Activated naive CD4-positive, alpha-beta T cell treated with anti-CD3 and anti-CD28 coated beads, Interleukin-2, amount 50 U/mL, for 16 hours (primary cell): Measurements from ENCODE around the gene MAPKAPK2.

Experiments
- DNase-seq: peaks from one replicate; pipeline ENCODE4 v3.0.0-alpha.2; 2020

Gene MAPKAPK2

DNA sequence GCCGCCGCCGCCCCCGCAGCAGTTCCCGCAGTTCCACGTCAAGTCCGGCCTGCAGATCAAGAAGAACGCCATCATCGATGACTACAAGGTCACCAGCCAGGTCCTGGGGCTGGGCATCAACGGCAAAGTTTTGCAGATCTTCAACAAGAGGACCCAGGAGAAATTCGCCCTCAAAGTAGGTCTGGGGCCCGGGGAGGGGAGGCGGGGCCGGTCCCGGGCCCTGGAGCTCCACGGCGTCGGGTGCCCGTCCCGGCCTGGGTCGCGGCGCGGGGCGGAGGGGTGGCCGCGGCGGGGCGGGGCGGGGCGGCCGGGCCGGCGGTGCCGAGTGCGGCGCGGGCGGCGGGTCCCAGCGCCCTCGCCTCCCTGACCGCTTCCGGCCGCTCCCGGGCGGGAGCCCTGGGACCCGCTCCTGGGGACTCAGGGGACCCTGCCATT is 646 bp downstream of the MAPKAPK2 start:
- DNase-seq: peak; percentile 49

DNA sequence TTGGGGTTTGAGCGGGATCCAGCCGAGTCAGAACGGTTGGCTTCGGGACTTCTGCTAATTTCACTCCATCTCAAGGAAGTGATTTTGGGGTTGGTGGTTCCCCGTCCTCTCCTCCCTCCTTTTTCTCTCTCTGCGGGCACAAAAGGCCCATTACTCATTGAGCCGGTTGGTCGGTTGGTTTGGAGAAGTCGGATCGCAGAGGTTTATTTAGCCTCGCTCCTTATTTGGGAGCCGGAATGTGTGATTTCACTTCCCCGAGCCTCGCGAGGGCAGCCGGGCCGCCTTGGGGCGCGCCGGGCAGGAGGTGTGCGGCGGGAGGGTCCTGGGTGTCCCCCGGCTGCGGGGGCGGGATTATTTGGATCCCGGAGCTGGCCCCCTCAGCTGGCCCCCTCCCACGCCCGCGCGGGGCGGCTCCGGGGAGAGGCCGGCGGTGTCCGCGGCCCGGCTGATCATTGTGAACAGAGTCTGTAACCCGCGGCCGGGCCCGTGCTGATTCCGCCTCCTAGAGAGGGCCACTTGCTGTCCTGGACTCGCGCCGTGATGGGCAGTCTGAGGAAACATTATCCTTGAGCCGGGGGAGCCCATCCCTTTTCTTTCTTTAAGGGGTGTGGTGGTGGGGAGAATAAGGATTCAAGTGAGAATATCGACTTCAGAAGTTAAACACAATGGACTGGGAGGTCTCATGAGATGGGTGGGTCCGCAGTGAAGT is 1.2 kb downstream of the MAPKAPK2 start:
- DNase-seq: peak; percentile 32

DNA sequence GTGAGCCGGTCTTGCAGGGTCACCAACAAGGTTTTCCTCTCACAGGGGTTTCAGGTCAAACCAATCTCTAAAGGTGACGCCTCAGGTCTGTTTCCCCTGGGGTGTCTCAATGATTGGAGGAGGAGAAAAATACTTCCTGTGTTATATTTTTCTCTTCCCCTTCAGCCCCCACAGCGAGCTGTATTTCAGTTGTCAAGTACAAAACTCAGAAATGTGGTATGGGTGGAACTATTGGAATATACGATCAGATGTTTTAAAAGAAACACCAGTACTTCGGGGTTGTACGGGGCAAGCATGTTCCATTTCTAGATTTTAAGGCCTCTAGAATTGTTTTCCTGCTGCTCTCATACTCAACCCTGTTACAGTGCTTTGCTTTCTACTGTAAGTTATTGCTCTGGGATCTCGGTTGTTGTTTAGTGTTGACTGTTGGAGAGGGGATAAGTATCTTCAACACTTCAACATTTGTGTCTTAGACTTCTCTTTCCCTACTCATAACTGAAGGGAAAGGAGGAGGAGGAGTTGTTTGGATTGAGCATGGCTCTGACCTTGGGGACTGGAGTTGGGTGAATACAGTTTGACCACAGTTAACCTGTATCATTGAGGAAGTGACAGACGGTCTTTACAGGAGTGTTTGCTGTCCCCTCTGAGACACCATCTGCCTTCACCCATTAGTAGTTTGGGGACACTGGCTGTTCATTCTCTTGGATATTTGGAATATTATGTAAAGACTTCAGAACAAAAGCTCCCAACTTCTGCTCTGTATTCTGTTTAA is 2.0 kb downstream of the MAPKAPK2 start:
- no peak for DNase-seq

DNA sequence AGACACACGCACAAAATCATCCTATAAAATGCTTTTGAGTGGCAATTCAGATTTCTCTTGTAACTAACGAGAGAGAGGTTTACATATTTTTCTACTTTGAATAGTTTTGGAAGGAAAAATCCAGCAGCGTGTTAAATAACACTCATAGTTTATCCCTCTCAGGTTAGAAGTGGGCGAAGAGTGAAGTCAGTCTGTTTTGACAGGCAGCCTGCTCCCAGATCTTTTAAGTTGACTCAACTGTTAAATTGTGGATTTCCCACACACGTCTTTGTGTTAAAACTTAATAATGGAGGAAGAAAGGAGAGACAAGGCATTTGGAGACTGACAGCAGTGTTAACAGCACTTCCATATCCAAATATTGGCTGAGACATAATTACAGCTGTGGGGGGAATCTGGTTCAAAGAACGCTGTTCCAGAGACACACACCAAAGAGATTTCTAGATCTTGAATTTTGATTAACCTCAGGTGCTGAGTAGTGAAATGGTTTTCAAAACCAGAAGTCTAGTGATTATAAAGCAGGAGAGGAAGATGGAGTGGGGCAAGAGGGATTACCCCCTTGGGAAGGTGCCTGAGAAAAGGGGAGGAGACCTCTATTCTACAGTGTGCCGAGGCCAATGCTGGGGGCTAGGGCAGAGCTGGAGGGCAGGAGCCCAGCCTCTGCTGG is 2.7 kb downstream of the MAPKAPK2 start:
- DNase-seq: no peak

DNA sequence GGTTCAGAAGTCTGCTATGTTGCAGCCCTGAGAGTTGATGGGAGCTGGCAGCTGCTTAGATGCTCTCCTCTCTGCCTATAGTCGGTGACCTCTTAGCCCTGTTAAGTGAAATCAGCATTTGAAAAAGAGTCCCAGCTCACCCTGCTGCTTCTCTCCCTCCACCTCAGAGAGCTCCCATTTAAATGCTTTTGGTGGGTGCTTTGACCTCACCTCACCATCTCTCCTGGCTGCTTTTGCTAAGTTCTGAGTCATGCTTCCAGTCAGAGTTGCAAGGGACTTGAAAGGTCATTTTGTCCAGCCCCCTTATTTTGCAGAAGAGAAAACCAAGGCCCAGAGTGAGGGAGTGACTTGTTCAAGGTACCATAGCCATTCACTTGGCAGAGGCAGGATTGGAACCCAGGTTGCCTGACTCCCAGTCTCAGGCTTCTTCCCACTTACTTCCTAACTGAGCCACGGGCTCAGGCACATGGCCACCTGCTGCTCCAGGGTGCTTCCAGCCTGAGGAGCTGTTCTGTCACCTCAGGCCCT is 3.3 kb downstream of the MAPKAPK2 start:
- DNase-seq: no peak

DNA sequence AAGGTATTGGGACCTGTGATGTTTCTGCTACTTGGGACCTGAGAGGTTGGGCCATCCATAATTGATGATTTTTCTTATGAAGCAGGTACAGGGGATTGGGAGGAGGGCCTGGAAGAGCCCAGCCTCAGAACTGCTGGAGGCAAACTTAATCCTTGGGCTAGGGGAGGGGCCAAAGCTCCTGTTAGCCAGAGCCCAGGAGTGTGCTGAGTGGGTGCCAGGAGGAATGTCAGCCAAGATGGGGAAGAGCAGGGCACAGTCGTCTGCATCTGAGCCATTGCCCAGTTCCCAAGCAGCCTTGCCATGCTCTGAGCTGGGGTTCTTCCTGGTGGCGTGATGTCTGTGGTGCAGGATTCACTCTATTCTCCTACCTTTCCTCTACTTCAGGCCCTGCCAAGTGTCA is 5.8 kb downstream of the MAPKAPK2 start:
- no peak for DNase-seq

DNA sequence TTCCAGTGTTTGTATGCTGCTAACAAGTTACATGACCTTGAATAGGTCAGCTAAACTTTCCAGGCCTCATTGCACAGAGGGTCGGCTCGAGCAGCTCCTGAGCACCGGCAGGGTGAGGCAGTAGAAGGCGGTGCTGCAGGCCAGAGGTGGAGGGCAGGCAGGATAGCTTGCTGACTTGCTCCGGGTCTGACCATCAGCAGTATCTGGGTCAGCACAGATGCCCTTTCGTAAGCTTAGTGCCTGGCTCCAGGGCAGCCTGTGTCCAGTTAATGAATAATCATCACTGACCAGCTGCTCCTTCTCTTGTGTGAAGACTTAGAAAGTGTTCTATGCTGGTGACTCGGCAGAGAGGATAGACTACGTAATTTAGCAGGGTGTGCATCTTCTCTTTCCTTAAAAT is 6.9 kb downstream of the MAPKAPK2 start:
- DNase-seq: no peak

DNA sequence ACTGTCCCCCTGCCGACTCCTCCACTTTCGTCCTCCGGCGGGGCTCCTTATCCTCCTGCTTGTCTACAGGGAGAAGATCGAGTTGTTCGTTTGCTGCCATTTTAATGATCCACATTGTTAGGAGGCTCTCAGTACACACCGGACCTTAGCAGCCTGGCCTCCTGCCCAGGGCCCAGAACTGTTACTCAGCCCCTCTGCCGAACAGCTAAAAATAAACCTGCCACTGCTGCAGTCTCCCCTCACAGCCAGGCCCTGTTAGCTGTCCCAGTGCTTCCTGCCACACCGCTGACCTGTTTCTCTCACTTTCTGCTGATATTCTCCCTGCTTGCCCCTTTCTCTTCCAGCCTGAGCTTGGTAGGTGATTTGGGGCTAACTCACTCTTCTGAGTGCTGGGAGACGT is 8.3 kb downstream of the MAPKAPK2 start:
- DNase-seq: no peak

DNA sequence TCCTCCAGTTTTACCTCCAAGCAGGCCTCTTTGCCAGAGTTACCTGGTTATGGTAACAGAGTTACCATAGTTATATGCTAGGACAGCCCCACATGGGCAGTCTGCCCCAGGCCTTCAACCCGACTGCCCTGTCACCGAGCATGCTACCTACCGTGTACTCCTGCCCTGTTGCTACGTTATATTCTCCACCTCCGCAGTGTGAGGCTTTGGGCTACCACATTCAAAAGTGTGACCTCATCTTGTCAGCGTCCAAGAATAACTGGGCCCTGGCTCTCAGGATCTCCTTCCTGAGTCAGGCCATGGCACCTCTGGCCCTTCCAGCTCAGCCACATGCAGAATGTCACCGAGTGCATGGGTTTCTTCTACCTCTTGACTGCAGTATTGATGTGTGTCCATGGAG is 8.9 kb downstream of the MAPKAPK2 start:
- no peak for DNase-seq

DNA sequence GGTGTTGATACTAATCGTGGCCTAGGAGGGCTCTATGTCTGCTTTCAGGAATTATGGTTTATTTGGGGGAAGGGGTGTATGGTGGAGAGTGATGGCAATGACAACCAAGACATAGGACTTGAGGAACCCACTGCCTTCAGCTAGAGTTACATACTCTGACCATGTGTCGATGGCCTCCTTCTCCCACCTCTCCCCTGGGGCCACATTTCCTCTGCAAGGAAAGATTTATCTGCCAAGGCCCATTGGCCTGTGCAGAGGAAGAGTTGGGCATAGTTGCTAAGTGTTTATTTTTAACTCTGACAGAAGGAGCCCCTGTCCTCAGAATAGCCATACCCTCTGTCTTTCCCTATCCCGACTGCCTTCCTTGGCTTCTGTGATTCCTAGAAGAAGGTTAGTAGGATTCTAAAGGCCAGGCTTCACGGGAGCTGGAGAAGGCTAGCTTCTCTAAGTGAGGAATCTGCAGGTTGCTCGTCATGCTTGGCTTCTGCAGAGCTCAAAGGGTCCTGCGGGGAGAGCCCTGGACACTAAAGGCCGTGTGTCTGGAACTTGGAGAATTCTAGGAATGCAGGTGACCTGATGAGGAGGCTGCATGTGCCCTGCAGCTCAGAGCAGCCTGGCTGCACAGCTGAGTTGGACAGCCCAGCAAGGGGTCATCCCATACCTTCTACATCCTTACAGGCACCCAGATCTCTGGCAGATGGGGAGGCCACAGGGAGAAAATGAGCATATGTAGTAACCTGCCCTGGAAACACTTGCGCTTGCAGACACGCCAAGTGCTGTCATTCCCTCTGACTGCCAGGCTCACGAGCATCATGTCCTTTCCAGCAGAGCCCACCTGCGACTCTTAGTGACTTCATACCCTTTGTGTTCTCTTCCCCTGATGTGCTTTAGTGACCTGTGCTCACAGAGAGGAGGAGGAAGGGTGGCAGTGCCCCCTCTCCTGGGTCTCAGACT is 9.7 kb downstream of the MAPKAPK2 start:
- DNase-seq: no peak

DNA sequence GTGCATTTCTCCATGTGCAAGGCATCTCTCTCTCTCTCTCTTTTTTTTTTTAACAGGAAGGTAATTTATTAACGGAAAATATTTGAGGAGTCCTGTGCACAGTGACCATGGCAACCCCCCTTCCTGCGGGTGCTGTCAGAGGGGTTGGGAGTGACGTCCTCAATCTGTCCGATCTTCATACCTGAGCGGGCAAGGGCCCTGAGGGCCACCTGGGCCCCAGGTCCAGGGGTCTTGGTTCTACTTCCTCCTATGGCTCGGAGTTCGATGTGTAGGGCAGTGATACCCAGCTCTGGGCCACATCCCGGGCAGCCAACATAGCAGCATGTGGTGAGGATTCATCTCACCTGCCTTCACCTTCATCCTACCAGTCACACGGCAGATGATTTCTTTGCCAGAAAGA is 11.0 kb downstream of the MAPKAPK2 start:
- no peak for DNase-seq

DNA sequence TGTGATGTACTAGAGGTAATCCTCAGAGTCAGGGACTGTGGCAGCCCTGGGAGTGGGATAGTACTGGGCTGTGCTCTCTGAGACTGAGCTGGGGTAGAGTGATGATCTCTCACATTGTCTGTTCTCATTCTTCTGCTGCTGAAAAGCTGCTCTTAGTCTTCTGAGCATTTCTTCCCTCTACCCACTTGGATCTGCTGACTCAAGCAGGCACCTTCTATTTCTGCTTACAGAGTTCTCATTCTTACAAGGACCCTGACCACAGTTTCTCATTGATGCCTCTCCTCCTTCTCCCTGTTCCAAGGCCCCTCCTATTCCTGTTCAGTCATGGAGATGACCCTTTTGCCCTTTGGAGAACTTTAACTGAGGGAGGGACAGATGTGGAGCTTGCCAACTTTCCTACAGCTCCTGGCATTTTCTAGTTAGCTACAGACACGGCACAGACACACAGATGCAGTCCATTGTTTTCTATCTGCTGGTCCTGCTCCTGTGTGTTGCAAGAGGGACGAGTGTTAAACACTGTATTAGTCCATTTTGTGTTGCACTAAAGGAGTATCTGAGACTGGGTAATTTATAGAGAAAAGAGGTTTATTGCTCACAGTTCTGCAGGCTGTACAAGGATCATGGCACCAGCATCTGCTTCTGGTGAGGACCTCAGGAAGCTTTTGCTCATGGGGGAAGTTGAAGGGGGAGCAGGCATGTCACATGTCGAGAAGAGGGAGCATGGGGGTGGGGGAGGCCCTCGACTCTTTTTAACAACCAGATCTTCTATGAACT is 12.3 kb downstream of the MAPKAPK2 start:
- no peak for DNase-seq

DNA sequence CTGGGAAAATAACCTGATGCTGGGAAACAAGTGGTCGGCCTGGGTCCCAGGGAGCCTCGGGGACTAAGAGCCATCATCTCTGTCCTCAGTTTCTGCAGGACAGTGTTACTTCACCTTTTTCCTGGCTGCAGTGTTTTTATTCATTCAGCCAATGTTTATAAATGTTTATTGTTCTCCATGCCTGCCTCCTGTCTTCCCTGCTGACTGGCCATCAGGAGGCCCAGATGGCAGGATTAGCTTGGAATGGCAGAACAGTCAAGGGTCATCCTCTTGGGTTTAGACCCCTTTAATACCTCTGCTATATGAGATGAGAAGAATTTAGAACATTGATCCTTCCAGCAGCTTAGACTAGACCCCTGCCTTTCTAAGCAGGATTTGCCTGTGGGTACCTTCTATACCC is 13.3 kb downstream of the MAPKAPK2 start:
- DNase-seq: no peak

DNA sequence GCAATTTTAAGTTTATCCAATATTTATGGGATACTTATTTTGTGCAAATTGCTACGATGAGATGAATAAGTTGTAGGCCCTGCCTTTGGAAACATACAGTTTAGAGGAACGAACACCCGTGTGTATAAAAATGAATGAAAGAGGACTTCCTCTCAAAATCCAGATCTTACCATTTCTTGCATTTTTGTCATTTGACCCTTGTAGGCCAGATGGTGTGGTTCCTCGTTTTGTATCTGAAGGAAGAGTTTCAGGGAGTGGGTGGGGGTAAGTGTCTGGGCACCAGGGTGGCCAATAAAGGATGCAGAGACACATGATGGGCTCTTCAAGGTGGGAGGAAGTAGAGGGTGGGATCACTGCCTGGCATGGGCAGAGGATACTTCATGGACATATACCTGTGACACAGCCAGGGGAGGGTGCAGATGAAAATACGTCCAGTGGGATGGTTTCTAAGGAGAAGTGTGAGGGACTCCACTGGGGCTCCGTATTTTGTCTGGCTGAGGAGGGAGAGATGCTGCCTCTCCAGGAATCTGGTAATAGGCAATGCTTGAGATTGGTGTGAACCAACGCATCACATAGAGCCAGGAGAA is 14.4 kb downstream of the MAPKAPK2 start:
- DNase-seq: no peak

DNA sequence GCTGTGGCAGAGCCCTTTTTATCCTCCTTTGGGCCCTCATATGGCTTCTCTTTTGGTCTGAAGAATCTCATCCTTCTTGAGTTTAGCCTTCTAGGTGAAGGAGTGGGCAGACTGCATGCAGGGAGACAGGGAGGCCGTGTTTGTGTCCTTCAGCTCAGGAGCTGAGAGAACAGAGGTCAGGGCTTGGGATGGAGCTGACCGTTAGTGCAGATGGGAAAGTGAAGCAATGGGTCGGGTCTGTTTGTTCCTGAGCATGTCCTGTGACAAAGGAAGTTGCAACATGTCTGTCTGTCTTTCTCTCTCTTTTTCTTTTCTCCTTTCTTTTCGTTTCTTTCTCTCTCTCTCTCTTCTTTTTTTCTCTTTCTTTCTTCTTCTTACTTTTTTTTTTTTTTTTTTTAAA is 14.9 kb downstream of the MAPKAPK2 start:
- DNase-seq: no peak

DNA sequence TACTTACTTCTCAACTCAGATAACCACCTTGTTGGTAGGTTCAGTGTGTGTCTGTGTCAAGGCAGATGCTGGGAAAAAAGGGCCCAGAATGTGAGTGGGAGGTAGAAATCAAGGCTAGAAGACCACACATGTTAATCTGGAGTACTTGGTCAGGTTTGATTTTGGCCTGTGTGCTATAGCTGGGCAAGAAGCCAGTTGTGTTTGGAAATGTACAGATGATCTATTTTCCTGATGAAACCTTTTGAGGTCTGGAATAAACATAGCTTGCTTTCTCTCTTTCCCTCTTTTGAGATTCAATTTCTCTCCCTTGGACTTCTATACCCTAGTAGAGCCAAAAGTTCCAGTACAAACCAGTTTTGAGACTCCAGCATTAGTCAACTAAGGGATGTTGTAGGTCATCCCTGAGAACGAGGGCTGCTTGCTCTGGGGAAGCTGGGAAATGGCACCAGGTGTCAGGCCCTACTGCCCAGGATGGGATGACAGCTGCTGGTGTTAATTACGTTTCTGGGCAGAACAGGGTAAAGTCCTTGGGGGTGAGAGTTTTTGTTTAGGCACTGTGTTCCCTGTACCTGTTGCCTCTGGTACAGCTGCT is 15.8 kb downstream of the MAPKAPK2 start:
- no peak for DNase-seq

DNA sequence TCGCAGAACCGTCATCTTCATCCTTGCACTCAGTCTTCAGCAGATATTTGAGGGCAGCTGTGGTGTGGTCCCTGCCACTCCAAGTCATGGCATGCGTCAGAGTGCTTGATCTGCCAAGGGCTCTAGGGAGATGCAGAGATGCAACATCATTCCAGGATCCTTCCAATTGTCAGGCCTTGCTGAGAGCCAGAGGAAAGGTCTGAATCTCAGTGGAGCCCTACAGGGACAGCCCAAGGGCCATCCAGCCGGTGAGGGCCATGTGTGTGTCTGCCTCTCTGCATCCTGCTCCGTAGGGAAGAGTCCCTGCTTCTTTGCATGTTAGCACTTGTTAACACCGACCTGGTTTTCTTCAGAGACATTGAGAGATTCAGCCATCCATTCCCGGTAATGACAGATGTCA is 17.6 kb downstream of the MAPKAPK2 start:
- no peak for DNase-seq

DNA sequence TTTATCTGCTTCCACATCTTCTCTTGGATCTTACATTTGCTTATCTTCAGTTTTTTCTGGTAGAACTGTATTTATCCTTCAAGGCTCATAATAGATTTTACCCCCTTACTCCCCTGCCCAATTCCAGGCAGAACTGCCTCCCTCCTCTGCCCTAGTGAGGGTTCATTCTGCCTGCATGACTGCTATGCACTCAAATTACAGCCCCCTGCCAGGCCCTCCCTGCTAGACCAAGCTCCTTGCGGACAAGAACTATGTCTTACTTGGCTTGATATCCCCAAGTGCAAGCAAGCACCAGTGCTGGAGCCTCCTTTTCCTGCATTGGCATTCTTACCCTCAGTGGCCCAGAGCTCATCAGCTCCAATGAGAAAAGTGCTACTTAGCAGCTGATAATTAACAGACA is 18.1 kb downstream of the MAPKAPK2 start:
- no peak for DNase-seq

DNA sequence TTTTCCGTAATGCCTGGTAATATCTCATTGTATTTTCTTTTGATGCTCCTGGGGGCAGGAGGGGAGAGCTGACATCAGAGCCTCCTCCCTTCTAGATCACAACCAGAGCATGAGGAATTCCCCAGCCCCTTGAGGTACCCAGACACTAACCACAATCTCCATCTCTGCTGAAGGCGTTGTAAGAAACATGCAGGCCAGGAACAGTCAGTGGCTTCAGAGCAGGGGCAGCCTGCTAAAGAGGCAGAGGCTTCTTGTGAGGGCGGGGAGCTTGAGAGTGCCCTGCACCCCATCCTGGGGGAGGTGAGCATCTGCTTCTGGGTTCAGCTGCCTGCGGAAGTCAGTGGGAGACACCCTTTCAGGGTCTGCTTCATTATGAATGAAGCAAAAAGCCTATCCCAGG is 19.0 kb downstream of the MAPKAPK2 start:
- DNase-seq: peak; percentile 41

DNA sequence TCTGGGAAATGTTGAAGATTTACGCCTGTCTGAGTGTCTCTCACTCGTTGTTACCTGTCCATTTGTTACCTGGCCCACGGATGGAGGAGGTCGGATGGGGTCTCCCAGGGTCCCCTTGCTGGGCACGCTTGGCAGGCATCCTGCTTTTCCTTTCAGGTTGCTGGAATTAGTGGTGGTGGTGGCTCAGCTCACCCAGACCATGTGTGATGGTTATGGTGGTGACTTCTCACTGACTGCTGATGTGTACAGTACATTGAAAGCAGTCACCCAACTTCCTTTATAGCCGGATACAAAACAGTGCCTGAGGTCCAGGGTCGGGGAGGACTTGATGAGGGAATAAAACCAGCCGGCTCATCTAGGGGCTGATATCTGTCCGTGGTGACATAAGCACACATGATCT is 19.5 kb downstream of the MAPKAPK2 start:
- no peak for DNase-seq

DNA sequence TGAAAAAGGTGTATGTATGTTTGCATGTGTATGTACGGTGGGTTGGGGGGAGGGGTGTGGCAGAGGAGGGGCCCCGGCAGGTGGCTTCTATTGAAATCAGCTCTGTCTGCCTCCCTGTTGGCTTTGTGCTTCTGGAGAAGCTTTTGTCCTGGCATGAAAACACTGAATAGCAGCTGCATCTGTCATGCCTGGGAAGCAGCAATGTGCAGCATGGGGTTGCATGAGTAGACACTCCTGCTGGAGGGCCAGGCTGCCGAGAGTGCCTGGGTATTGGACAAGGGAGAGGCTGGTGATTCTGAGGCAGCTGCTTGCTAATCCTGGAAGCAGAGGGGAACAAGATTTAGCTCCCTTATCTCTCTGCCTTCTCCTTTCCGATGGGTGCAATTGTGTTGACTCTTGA is 20.5 kb downstream of the MAPKAPK2 start:
- no peak for DNase-seq
